GM23338 (cell line): ENCODE measurements around the gene SH3GL3. TPM values are rescaled to one million over a fixed set of nuclear protein-coding genes. Genes with fewer than 3 reads are reported as not detected.
A peak's percentile ranks its signal among the peaks of the same experiment; 100 is the strongest.

Experiments used
- ATAC-seq: fragments of 200-7000 bp; cut with Tn5 transposase; 3 replicates; pipeline ENCODE4 v1.9.1; 2020
- DNase-seq: peaks from one replicate; pipeline ENCODE4 v3.0.0-alpha.2; 2015; ENCODE audit warnings: low spot score
- H2AFZ ChIP-seq: fragments of 200-600 bp; sonication (generic); 2 replicates; pipeline ENCODE4 v1.8.0; 2016; ENCODE audit warnings: antibody characterized with exemption, mild to moderate bottlenecking, moderate library complexity
- H3F3A ChIP-seq: fragments of 200-600 bp; sonication (generic); replicated peaks from 2 replicates; pipeline ENCODE4 v1.8.0; 2017; ENCODE audit warnings: antibody characterized with exemption, mixed run types, low read depth
- H3K27ac ChIP-seq: fragments of 200-600 bp; sonication (generic); 2 replicates; pipeline ENCODE4 v1.6.1; 2016; ENCODE audit warnings: low read depth
- H3K27me3 ChIP-seq: fragments of 200-600 bp; sonication (generic); 2 replicates; pipeline ENCODE4 v1.8.0; 2016; ENCODE audit warnings: mild to moderate bottlenecking, mixed run types, moderate library complexity; ENCODE audit not compliant: insufficient read depth
- H3K36me3 ChIP-seq: fragments of 200-600 bp; sonication (generic); 2 replicates; pipeline ENCODE4 v1.8.0; 2016; ENCODE audit warnings: mild to moderate bottlenecking; ENCODE audit not compliant: insufficient read depth
- H3K4me1 ChIP-seq: fragments of 200-600 bp; sonication (generic); 2 replicates; pipeline ENCODE4 v1.8.0; 2016; ENCODE audit warnings: mild to moderate bottlenecking, moderate library complexity; ENCODE audit not compliant: insufficient read depth
- H3K4me2 ChIP-seq: fragments of 200-600 bp; sonication (generic); 2 replicates; pipeline ENCODE4 v1.7.1; 2017; ENCODE audit warnings: mixed run types
- H3K4me3 ChIP-seq: fragments of 200-600 bp; sonication (generic); 2 replicates; pipeline ENCODE4 v1.6.1; 2016; ENCODE audit warnings: mixed run types
- H3K79me2 ChIP-seq: fragments of 200-600 bp; sonication (generic); replicated peaks from 2 replicates; pipeline ENCODE4 v1.8.0; 2017; ENCODE audit warnings: mild to moderate bottlenecking; ENCODE audit not compliant: insufficient read depth
- H3K9me2 ChIP-seq: fragments of 200-600 bp; sonication (generic); 2 replicates; pipeline ENCODE4 v1.8.0; 2017; ENCODE audit not compliant: insufficient read depth
- H4K20me1 ChIP-seq: fragments of 200-600 bp; sonication (generic); replicated peaks from 2 replicates; pipeline ENCODE4 v1.8.0; 2017; ENCODE audit warnings: mild to moderate bottlenecking; ENCODE audit not compliant: insufficient read depth
- H3K27ac Mint-ChIP-seq: 2 replicates; pipeline ENCODE4 v1.8.0; 2020; ENCODE audit warnings: inconsistent platforms, mild to moderate bottlenecking, moderate library complexity, mixed read lengths
- H3K27me3 Mint-ChIP-seq: 3 replicates; pipeline ENCODE4 v1.8.0; 2022; ENCODE audit warnings: low read depth, mild to moderate bottlenecking, moderate library complexity, mixed read lengths, inconsistent platforms; ENCODE audit not compliant: insufficient read depth, poor library complexity
- H3K36me3 Mint-ChIP-seq: 3 replicates; pipeline ENCODE4 v1.8.0; 2021; ENCODE audit warnings: low read depth, mild to moderate bottlenecking, inconsistent platforms, moderate library complexity, mixed read lengths
- H3K4me1 Mint-ChIP-seq: 3 replicates; pipeline ENCODE4 v1.8.0; 2020; ENCODE audit warnings: mild to moderate bottlenecking, inconsistent platforms, mixed read lengths
- H3K4me3 Mint-ChIP-seq: 3 replicates; pipeline ENCODE4 v1.8.0; 2021; ENCODE audit warnings: moderate library complexity, mild to moderate bottlenecking, inconsistent platforms, mixed read lengths
- H3K9me3 Mint-ChIP-seq: 3 replicates; pipeline ENCODE4 v1.8.0; 2020; ENCODE audit warnings: moderate library complexity, mild to moderate bottlenecking, inconsistent platforms, mixed read lengths
- CREB1 ChIP-seq: fragments of 250-450 bp; sonication (Bioruptor Pico); IDR thresholded peaks from 2 replicates; pipeline ENCODE4 v1.5.0; 2020; ENCODE audit warnings: low read depth, mild to moderate bottlenecking, moderate library complexity
- EZH2 ChIP-seq: fragments of 200-600 bp; sonication (generic); IDR thresholded peaks from one replicate; pipeline ENCODE4 v1.8.0; 2017; ENCODE audit warnings: antibody characterized with exemption, mild to moderate bottlenecking, low read depth; ENCODE audit not compliant: unreplicated experiment
- EZH2phosphoT487 ChIP-seq: fragments of 200-600 bp; sonication (generic); IDR thresholded peaks from one replicate; pipeline ENCODE4 v1.8.1; 2018; ENCODE audit warnings: antibody characterized with exemption; ENCODE audit not compliant: unreplicated experiment
- NANOG ChIP-seq: IDR thresholded peaks from 2 replicates; pipeline ENCODE4 v1.6.1; 2016; ENCODE audit warnings: antibody characterized with exemption, borderline replicate concordance
- POLR2AphosphoS5 ChIP-seq: IDR thresholded peaks from 2 replicates; pipeline ENCODE4 v1.6.1; 2016; ENCODE audit warnings: antibody characterized with exemption, low read depth
- STAT1 ChIP-seq: IDR thresholded peaks from one replicate; pipeline ENCODE4 v1.6.1; 2016; ENCODE audit warnings: antibody characterized with exemption; ENCODE audit not compliant: unreplicated experiment
- ZNF114 ChIP-seq: fragments of 250-450 bp; sonication (Bioruptor Pico); IDR thresholded peaks from 2 replicates; pipeline ENCODE4 v1.5.0; 2020; ENCODE audit warnings: mild to moderate bottlenecking, moderate library complexity
- ZNF331 ChIP-seq: fragments of 250-450 bp; sonication (Bioruptor Pico); IDR thresholded peaks from 2 replicates; pipeline ENCODE4 v1.5.0; 2020; ENCODE audit warnings: low read depth, mild to moderate bottlenecking, moderate library complexity
- polyA plus RNA-seq: library from polyadenylated mRNA; unstranded; fragments of >200 nt; fragmentation: Nextera tagmentation; extraction: Ambion mirVana; gene quantifications from 2 replicates; pipeline ENCODE4 v1.2.1, GENCODE V29; 2016
- total RNA-seq: library from RNA; depleted of rRNA; stranded (reverse); fragments of >200 nt; shearing (Covaris generic); gene quantifications from 2 replicates; pipeline ENCODE4 v1.2.3, GENCODE V29; 2014
- TF ChIP-seq, protein P1 (sequence below), 2 experiments: fragments of 200-600 bp in 1 of 2; sonication (generic) in 1 of 2; conservative IDR thresholded peaks; 2 replicates each; pipeline versions ENCODE4 v1.5.1 to v1.6.1; 2016 to 2017; ENCODE audit warnings: antibody characterized with exemption in 2 of 2, low read depth in 2 of 2, mild to moderate bottlenecking in 2 of 2, moderate library complexity in 1 of 2
- TF ChIP-seq, protein P2 (sequence below): IDR thresholded peaks from 2 replicates; pipeline ENCODE4 v1.6.1; 2016; ENCODE audit warnings: antibody characterized with exemption
- TF ChIP-seq, protein P3 (sequence below): fragments of 250-450 bp; sonication (Bioruptor Pico); IDR thresholded peaks from 2 replicates; pipeline ENCODE4 v1.5.0; 2020; ENCODE audit warnings: mild to moderate bottlenecking, moderate library complexity

Gene SH3GL3
- total and polyA plus RNA-seq, 2 experiments from 2014 or later = 15.9 to 21.1 TPM

DNA sequence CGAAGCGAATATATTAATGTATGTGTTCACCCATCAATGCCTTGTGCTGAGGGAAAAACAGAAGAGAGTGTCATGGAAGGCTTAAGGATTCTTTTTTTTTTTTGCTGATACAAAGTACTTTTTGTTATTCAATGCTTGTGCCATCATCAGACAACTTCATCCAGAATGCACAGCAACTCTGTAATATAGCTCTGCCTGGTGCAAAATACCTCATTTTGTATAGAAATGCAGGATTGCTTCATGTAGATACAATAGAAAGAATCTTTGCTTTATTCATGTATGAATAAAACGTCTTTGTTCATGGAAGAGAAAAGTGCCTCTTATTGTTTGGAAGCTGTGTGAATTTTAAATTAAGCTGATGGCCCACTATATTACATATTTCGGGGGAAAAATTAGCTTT is 62.9 kb downstream of the SH3GL3 start:
- Histone ChIP-seq H3K4me1 (peaks cover 21% of the 10 kb centered on the region), H3F3A (no peaks in the 10 kb centered on the region), H3K9me2 (no peaks in the 10 kb centered on the region), H3K27me3 (no peaks in the 10 kb centered on the region), H3K4me3 (no peak overlapping the region), H3K27ac (no peak overlapping the region), H2AFZ (no peak overlapping the region), H3K4me2 (no peak overlapping the region), H3K36me3 (no peaks in the 10 kb centered on the region), H3K79me2 (no peaks in the 10 kb centered on the region), H4K20me1 (peaks cover 2% of the 10 kb centered on the region; the same call in 1 of the 2 replicates)
- Mint-ChIP-seq H3K27ac (no peak overlapping the region), H3K4me3 (no peak overlapping the region), H3K4me1 (peaks cover 16% of the 10 kb centered on the region), H3K9me3 (no peaks in the 10 kb centered on the region), H3K27me3 (peaks cover 6% of the 10 kb centered on the region), H3K36me3 (no peaks in the 10 kb centered on the region)
- DNase-seq (no peak), ATAC-seq (no peak)
- TF ChIP-seq EZH2 (no peak), EZH2phosphoT487 (no peak)
- TF ChIP-seq, protein P1, sequence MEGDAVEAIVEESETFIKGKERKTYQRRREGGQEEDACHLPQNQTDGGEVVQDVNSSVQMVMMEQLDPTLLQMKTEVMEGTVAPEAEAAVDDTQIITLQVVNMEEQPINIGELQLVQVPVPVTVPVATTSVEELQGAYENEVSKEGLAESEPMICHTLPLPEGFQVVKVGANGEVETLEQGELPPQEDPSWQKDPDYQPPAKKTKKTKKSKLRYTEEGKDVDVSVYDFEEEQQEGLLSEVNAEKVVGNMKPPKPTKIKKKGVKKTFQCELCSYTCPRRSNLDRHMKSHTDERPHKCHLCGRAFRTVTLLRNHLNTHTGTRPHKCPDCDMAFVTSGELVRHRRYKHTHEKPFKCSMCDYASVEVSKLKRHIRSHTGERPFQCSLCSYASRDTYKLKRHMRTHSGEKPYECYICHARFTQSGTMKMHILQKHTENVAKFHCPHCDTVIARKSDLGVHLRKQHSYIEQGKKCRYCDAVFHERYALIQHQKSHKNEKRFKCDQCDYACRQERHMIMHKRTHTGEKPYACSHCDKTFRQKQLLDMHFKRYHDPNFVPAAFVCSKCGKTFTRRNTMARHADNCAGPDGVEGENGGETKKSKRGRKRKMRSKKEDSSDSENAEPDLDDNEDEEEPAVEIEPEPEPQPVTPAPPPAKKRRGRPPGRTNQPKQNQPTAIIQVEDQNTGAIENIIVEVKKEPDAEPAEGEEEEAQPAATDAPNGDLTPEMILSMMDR (conservative IDR thresholded peaks at IDR 0.05; ENCODE audit: low read depth in 2 of 2) = no peak

DNA sequence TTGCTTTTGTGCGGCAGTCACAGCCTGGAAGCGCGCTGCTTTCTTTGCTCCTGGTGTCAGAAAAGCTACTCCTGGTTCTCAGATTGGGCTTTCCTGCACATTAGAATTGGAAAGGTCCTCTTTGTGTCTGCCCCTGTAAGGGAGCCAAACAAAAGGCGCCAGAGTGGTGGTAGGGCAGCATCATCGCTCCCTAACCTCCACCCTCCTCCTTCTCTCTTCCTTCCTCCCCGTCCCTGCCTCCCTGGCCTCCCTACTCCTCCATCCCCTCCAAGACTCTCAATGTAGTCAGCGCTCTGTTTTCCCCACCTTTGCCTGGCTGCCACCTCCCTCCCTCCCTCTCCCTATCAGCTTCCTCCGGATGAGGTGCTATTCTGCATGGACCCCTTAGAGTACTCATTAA is 65.3 kb downstream of the SH3GL3 start:
- H3K27ac ChIP-seq = no peak overlapping the region
- no peaks in the 10 kb centered on the region for H3K36me3 Mint-ChIP-seq
- H3K9me3 Mint-ChIP-seq = no peaks in the 10 kb centered on the region
- no peak overlapping the region for H2AFZ ChIP-seq
- H3F3A ChIP-seq = no peaks in the 10 kb centered on the region
- peaks cover 2% of the 10 kb centered on the region; the same call in 1 of the 2 replicates for H4K20me1 ChIP-seq
- H3K4me2 ChIP-seq = peak overlapping the region; percentile 52; the same call in 1 of the 2 replicates
- DNase-seq (peak; percentile 27), ATAC-seq (peak; percentile 94)
- no peak overlapping the region for H3K4me3 ChIP-seq
- peaks cover 21% of the 10 kb centered on the region for H3K4me1 ChIP-seq
- H3K27me3 Mint-ChIP-seq = peaks cover 4% of the 10 kb centered on the region
- H3K9me2 ChIP-seq = peaks cover 4% of the 10 kb centered on the region; the same call in 1 of the 2 replicates
- no peak overlapping the region for H3K4me3 Mint-ChIP-seq
- H3K27ac Mint-ChIP-seq = no peak overlapping the region
- H3K27me3 ChIP-seq = no peaks in the 10 kb centered on the region
- H3K36me3 ChIP-seq = no peaks in the 10 kb centered on the region
- H3K4me1 Mint-ChIP-seq = peaks cover 16% of the 10 kb centered on the region
- no peaks in the 10 kb centered on the region for H3K79me2 ChIP-seq
- TF ChIP-seq STAT1 (no peak), EZH2phosphoT487 (no peak), ZNF114 (CRISPR knock-in tag) (no peak), CREB1 (CRISPR knock-in tag) (no peak), NANOG (no peak), ZNF331 (no peak), POLR2AphosphoS5 (no peak)
- TF ChIP-seq, protein P2, sequence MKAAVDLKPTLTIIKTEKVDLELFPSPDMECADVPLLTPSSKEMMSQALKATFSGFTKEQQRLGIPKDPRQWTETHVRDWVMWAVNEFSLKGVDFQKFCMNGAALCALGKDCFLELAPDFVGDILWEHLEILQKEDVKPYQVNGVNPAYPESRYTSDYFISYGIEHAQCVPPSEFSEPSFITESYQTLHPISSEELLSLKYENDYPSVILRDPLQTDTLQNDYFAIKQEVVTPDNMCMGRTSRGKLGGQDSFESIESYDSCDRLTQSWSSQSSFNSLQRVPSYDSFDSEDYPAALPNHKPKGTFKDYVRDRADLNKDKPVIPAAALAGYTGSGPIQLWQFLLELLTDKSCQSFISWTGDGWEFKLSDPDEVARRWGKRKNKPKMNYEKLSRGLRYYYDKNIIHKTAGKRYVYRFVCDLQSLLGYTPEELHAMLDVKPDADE = no peak
- TF ChIP-seq, protein P1 (conservative IDR thresholded peaks at IDR 0.05; ENCODE audit: low read depth in 2 of 2) = no peak
- TF ChIP-seq, protein P3, sequence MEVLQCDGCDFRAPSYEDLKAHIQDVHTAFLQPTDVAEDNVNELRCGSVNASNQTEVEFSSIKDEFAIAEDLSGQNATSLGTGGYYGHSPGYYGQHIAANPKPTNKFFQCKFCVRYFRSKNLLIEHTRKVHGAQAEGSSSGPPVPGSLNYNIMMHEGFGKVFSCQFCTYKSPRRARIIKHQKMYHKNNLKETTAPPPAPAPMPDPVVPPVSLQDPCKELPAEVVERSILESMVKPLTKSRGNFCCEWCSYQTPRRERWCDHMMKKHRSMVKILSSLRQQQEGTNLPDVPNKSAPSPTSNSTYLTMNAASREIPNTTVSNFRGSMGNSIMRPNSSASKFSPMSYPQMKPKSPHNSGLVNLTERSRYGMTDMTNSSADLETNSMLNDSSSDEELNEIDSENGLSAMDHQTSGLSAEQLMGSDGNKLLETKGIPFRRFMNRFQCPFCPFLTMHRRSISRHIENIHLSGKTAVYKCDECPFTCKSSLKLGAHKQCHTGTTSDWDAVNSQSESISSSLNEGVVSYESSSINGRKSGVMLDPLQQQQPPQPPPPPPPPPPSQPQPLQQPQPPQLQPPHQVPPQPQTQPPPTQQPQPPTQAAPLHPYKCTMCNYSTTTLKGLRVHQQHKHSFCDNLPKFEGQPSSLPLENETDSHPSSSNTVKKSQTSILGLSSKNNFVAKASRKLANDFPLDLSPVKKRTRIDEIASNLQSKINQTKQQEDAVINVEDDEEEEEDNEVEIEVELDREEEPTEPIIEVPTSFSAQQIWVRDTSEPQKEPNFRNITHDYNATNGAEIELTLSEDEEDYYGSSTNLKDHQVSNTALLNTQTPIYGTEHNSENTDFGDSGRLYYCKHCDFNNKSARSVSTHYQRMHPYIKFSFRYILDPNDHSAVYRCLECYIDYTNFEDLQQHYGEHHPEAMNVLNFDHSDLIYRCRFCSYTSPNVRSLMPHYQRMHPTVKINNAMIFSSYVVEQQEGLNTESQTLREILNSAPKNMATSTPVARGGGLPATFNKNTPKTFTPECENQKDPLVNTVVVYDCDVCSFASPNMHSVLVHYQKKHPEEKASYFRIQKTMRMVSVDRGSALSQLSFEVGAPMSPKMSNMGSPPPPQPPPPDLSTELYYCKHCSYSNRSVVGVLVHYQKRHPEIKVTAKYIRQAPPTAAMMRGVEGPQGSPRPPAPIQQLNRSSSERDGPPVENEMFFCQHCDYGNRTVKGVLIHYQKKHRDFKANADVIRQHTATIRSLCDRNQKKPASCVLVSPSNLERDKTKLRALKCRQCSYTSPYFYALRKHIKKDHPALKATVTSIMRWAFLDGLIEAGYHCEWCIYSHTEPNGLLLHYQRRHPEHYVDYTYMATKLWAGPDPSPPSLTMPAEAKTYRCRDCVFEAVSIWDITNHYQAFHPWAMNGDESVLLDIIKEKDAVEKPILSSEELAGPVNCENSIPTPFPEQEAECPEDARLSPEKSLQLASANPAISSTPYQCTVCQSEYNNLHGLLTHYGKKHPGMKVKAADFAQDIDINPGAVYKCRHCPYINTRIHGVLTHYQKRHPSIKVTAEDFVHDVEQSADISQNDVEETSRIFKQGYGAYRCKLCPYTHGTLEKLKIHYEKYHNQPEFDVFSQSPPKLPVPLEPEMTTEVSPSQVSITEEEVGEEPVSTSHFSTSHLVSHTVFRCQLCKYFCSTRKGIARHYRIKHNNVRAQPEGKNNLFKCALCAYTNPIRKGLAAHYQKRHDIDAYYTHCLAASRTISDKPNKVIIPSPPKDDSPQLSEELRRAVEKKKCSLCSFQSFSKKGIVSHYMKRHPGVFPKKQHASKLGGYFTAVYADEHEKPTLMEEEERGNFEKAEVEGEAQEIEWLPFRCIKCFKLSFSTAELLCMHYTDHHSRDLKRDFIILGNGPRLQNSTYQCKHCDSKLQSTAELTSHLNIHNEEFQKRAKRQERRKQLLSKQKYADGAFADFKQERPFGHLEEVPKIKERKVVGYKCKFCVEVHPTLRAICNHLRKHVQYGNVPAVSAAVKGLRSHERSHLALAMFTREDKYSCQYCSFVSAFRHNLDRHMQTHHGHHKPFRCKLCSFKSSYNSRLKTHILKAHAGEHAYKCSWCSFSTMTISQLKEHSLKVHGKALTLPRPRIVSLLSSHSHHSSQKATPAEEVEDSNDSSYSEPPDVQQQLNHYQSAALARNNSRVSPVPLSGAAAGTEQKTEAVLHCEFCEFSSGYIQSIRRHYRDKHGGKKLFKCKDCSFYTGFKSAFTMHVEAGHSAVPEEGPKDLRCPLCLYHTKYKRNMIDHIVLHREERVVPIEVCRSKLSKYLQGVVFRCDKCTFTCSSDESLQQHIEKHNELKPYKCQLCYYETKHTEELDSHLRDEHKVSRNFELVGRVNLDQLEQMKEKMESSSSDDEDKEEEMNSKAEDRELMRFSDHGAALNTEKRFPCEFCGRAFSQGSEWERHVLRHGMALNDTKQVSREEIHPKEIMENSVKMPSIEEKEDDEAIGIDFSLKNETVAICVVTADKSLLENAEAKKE = no peak
